Thyroid gland (tissue), 4 donors: ENCODE measurements around the gene UBP1. TPM values are rescaled to one million over a fixed set of nuclear protein-coding genes. Genes with fewer than 3 reads are reported as not detected.
"Not testable (repeated sequence)": the region's sequence is repeated elsewhere in the genome, so short reads cannot be mapped to it uniquely, and the experiment has no call there.

Experiments
- DNase-seq, 2 donors: peaks; one replicate each; pipeline ENCODE4 v3.0.0-alpha.2; 2019
- H3K27ac ChIP-seq, 3 donors: fragments of 200-600 bp; sonication (generic); 1 replicate in 2 of 3; 2 replicates in 1 of 3; pipeline ENCODE4 v1.5.1; 2016 to 2019; ENCODE audit warnings: mild to moderate bottlenecking in 1 of 3, moderate library complexity in 1 of 3
- H3K27me3 ChIP-seq: fragments of 200-600 bp; sonication (generic); one replicate; pipeline ENCODE4 v1.5.1; 2019
- H3K36me3 ChIP-seq, 2 donors: fragments of 200-600 bp; sonication (generic); one replicate each; pipeline ENCODE4 v1.5.1; 2016 to 2019
- H3K4me1 ChIP-seq, 2 donors: fragments of 200-600 bp; sonication (generic); one replicate each; pipeline ENCODE4 v1.5.1; 2017 to 2019
- H3K4me3 ChIP-seq, 3 donors: fragments of 200-600 bp; sonication (generic); replicated peaks in 1 of 3; 1 replicate in 2 of 3; 2 replicates in 1 of 3; pipeline ENCODE4 v1.5.1; 2016; ENCODE audit warnings: mild to moderate bottlenecking in 1 of 3
- H3K9me3 ChIP-seq: fragments of 200-600 bp; sonication (generic); one replicate; pipeline ENCODE4 v1.5.1; 2017
- CTCF ChIP-seq, 6 experiments: fragments of 200-600 bp in 3 of 6; fragments of 450-650 bp in 3 of 6; sonication (generic) in 3 of 6; IDR thresholded peaks; one replicate each; pipeline ENCODE4 v1.5.1; 2016 to 2019; ENCODE audit warnings: antibody characterized with exemption in 6 of 6, mild to moderate bottlenecking in 2 of 6, inconsistent platforms in 1 of 6, moderate library complexity in 1 of 6
- POLR2A ChIP-seq, 2 donors: fragments of 450-650 bp; IDR thresholded peaks; one replicate each; pipeline ENCODE4 v1.6.1; 2017; ENCODE audit warnings: antibody characterized with exemption in 2 of 2, mild to moderate bottlenecking in 2 of 2, moderate library complexity in 1 of 2
- WGBS, 2 donors: methylation state at CpG; one replicate each; pipeline ENCODE4 v1.1.5; 2017; 5-methylcytosine and 5-hydroxymethylcytosine counted together
- intact Hi-C: fragments of 100-400 bp; cut with DNase I; formaldehyde crosslinking; loops from one replicate; pipeline ENCODE4 v1.15.1; 2023
- total RNA-seq, 4 donors: library from RNA; depleted of rRNA; stranded (reverse); fragments of >200 nt; gene quantifications; one replicate each; pipeline ENCODE4 v1.2.3, GENCODE V29; 2016

Gene UBP1
- total RNA-seq, 4 donors from 2014 or later: 55.5 to 108 (median 65.6) TPM

- TF ChIP-seq POLR2A (IDR thresholded peaks at IDR 0.05) (no peak), CTCF (IDR thresholded peaks at IDR 0.05) (no peak)
- no peaks in the 10 kb centered on the region for H3K36me3 ChIP-seq
- no peak overlapping the region for H3K4me3 ChIP-seq
- WGBS, 2 donors: 82 to 100% methylated on average over 1 to 11 of the region's 19 CpGs
- no peak for DNase-seq
- H3K4me1 ChIP-seq: peaks cover 0 to 5% of the 10 kb centered on the region in 2 donors
- H3K27ac ChIP-seq: no peak overlapping the region
- intact Hi-C loops: no loop called here
- H3K9me3 ChIP-seq: no peaks in the 10 kb centered on the region
- no peaks in the 10 kb centered on the region for H3K27me3 ChIP-seq
Observed at GRCh38 chr3:33453331-33453761, 13.1 kb upstream of the UBP1 start.

GRCh38 chr3:33451994-33452393, 11.8 kb upstream of the UBP1 start:
- H3K27ac ChIP-seq, intact Hi-C loops, DNase-seq, H3K9me3 ChIP-seq, H3K27me3 ChIP-seq, H3K36me3 ChIP-seq, H3K4me1 ChIP-seq, H3K4me3 ChIP-seq: not testable (repeated sequence)
- WGBS, 2 donors: 86 to 89% methylated on average over 1 of the region's 1 CpG

GRCh38 chr3:33447958-33448357, 7.8 kb upstream of the UBP1 start:
- intact Hi-C loops: no loop called here
- WGBS, 2 donors: 96 to 97% methylated on average over 15 of the region's 15 CpGs
- Histone ChIP-seq H3K27me3 (no peaks in the 10 kb centered on the region), H3K4me3 (no peak overlapping the region), H3K27ac (no peak overlapping the region), H3K36me3 (no peaks in the 10 kb centered on the region), H3K4me1 (no peaks in the 10 kb centered on the region), H3K9me3 (no peaks in the 10 kb centered on the region)
- DNase-seq: no peak
- TF ChIP-seq CTCF (IDR thresholded peaks at IDR 0.05) (no peak), POLR2A (IDR thresholded peaks at IDR 0.05) (no peak)

GRCh38 chr3:33447256-33447625, 7.0 kb upstream of the UBP1 start:
- H3K4me1 ChIP-seq, H3K9me3 ChIP-seq, DNase-seq, H3K27me3 ChIP-seq, H3K4me3 ChIP-seq, intact Hi-C loops, H3K27ac ChIP-seq, H3K36me3 ChIP-seq: not testable (repeated sequence)
- WGBS, 2 donors: 85 to 92% methylated on average over 7 of the region's 7 CpGs

GRCh38 chr3:33442190-33442589, 2.0 kb upstream of the UBP1 start:
- no peak for DNase-seq
- Histone ChIP-seq H3K4me3 (no peak overlapping the region), H3K27ac (no peak overlapping the region), H3K9me3 (no peaks in the 10 kb centered on the region), H3K27me3 (no peaks in the 10 kb centered on the region), H3K4me1 (peaks cover 19 to 23% of the 10 kb centered on the region in 2 donors), H3K36me3 (no peaks in the 10 kb centered on the region)
- intact Hi-C loops: no loop called here
- TF ChIP-seq POLR2A (IDR thresholded peaks at IDR 0.05) (no peak), CTCF (IDR thresholded peaks at IDR 0.05) (no peak)
- WGBS, 2 donors: 83 to 93% methylated on average over 4 of the region's 4 CpGs

- 30 to 38% methylated on average over 24 to 26 of the region's 26 CpGs for WGBS, 2 donors
- Histone ChIP-seq H3K27ac (peak overlapping the region; percentile 91 to 96 (median 94)), H3K27me3 (no peaks in the 10 kb centered on the region), H3K4me1 (peaks cover 21 to 31% of the 10 kb centered on the region in 2 donors), H3K36me3 (no peaks in the 10 kb centered on the region), H3K9me3 (no peaks in the 10 kb centered on the region), H3K4me3 (peak overlapping the region; percentile 36 to 76 (median 68))
- TF ChIP-seq CTCF (IDR thresholded peaks at IDR 0.05) (no peak), POLR2A (IDR thresholded peaks at IDR 0.05) (no peak)
- peak; percentile 6 to 63 for DNase-seq
- intact Hi-C loops: no loop called here
Observed at GRCh38 chr3:33441225-33441976, 1.2 kb upstream of the UBP1 start.
